NCI-H146 treated with DMSO at 0.1 percent for 48 hours (cell line): ENCODE data around the gene PLCB1.
"Not testable (repeated sequence)": the region's sequence is repeated elsewhere in the genome, so short reads cannot be mapped to it uniquely, and the experiment has no call there.

Experiments
- DNase-seq: peaks from one replicate; lab custom pipeline; 2025; ENCODE audit not compliant: unreplicated experiment; lab: John Stamatoyannopoulos, UW

The PLCB1 gene

DNA sequence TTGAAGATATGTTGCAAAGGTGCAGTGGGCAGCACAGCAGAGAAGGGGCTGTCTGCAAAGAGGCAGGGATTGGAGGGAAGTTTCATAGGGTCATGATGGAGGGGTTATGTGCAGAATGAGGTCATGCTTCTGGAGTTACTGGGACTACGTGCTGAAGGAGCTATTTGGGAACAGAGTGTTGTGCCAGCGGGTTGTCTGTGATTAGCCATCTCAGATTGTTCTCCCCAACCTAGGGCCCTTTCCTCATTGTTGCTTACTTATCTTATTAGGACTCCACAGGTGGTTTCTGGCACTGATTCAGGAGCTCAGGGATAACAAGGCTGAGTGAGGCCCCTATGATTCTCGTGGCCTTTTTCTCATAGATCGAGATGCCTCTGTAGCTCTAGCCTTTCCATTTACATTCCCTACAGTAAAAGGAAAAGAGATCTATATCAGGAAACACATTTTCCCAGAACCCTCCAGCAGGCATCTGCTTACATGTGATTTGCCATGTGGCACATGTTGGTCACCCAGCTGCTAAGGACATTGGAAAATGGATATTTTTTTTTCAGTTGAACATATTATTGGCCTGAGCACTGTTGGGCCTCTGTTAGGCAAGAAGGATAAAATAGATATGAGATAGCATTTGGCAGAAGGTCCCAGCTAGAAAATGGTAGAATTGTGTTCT lies 507.2 kb downstream of the PLCB1 start:
- peak; percentile 89 for DNase-seq

DNA sequence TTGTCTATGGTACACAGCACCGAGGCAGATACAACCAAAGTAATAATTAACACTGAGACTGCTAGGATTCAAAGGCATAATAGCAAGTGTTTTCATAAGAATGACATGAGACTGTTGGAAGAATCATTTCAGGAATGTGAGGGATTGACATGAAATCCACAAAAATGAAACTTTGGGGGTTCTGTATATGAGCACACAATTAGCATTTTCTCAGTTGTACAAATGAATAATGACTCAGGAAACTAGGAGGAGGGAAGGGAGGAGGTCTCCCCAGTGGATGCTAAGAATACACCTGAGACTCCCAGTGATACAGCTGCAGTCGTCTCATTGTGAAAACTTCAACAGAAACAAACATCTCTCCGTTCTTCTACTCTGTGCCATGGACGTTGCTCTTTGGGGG lies 508.4 kb downstream of the PLCB1 start:
- no peak for DNase-seq

DNA sequence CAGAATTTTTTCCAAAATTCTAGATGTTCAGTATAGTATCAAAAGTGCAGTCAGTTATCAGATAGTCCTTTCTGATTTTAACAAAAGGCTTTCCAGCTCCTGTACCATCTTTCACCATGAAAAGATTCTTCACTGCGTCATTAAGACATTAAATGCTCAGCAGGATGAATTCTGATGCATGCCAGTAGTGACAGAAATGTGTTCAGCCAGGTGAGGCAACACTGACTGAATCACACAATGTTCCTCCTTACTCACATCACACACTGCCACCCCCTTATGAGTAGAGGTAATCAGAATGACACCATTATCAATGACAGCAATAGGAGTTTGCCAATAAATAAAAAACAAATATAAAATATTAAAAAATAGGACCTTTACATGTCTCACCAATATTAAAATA lies 510.2 kb downstream of the PLCB1 start:
- DNase-seq = no peak

DNA sequence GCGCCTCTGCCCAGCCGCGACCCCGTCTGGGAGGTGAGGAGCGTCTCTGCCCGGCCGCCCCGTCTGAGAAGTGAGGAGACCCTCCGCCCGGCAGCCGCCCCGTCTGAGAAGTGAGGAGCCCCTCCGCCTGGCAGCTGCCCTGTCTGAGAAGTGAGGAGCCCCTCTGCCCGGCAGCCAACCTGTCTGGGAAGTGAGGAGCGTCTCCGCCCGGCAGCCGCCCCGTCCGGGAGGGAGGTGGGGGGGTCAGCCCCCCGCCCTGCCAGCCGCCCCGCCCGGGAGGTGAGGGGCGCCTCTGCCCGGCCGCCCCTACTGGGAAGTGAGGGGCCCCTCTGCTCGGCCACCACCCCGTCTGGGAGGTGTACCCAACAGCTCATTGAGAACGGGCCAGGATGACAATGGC lies 512.4 kb downstream of the PLCB1 start:
- DNase-seq = not testable (repeated sequence)

GRCh38 chr20:8645326-8645725 lies 513.3 kb downstream of the PLCB1 start:
- DNase-seq = no peak

DNA sequence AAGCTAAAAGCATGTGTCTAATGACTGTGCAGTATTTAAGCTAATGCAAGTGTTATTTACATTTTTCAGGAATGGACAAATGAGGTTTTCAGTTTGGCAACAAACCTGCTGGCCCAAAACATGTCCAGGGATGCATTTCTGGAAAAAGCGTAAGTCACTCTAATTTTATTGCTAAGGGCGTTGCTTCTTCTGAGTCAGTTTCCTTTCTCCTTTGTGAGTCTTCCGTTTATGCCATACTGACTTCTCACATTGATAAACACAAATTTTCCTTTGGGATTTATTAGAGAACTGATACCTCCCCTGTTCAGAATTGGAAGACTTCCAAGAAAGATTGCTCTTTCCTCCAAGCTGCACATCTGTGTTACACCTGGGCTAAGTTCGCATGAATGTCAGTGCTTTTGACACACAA lies 514.0 kb downstream of the PLCB1 start:
- no peak for DNase-seq

GRCh38 chr20:8646716-8647115 lies 514.6 kb downstream of the PLCB1 start:
- no peak for DNase-seq

DNA sequence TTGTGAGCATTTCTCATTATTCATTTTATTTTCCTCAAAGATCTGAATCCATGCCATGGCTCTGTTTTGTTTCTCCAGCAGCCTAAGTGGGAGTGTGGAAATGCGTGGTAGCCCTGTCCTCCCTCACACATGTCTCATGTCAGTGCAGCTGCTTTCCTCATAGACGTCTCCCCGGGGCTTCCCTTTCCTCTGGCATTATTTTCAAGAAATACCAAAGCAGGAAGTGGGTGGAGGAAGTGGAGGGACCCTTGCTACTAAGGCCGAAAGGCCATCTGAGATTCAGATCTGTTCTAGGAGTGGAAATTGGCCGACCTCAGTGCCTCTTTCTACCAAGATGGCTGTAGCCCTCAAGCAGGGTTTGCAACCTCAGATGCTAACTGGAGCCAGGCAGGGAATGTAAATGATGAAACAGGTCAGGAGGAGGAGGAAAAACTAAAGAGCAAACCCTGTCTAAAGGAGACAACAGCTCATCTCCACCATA lies 515.9 kb downstream of the PLCB1 start:
- no peak for DNase-seq

- DNase-seq = no peak
Observed at GRCh38 chr20:8648466-8648865, 516.4 kb downstream of the PLCB1 start.

DNA sequence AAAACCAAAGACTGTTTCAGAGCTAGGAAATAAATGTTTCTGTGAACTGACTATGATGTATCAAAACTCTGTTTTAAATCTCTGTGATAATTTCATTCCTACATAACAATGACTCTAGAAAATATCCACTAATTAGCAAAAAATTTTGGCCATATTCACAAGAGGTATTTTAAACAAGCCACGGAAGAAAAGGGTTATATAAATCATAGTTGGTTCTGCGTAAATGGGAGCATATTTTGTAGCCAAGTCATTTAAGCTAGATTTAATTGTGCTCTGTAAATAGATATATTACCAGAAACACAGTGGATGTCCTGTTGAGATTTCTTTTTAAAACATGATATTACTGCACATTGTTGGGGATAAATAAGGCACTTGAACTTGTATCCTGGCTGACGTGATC lies 520.3 kb downstream of the PLCB1 start:
- DNase-seq = no peak

DNA sequence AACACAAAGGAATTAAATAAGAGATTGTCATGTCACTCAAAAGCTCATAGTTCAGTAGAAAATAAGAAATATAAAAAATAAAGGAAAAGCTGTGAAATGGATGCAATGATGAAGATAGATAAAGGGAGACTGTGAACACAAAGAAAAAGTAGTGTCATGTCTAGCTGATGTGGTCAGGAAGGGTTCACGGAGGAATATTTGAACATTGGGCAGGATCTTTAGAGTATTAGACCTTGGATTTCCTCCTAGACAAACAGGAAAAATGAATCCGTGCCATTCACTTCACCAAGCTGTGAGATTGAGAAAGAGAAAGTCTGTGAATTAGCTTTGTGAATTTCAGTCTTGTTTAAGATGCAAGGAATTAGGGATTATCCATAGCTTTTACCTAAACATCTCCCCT lies 522.4 kb downstream of the PLCB1 start:
- DNase-seq = no peak

DNA sequence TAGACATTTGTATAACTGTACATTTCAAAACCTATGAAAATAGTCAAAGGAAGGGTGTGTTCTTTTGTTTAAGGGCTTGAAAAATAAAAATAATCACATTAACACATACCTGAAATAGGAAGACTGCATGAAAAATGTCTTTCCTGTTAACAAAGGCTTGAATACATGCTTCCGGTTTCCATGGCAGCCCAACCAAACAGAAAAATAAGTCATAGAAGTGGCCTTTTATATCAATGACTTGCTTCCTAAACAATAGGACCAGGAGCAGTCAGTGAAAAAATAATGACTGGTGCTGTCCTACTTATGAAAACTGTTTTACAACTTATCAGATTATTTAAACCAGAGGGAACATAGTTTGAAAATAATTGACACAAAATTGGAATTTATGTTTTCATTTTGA lies 524.3 kb downstream of the PLCB1 start:
- DNase-seq = peak; percentile 20

DNA sequence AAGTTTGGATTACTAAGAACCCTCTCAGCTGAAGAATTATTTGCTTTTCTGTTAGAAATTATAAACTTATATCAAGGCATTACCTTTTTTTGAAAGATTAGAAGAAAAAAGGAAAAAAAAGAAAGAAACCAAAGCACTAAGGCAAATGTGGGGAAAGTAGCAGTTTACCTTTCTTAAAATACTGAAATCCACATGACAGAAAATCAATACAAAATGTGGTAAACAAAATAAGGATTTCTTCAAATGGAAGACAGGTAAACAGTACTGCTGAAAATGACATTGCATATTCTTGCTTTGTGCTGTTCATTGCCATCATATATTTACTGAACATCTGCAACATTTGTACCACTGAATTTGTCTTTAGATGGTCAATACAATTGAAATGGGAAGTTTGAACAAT lies 525.6 kb downstream of the PLCB1 start:
- no peak for DNase-seq

- no peak for DNase-seq
Observed at GRCh38 chr20:8658103-8658502, 526.0 kb downstream of the PLCB1 start.

- DNase-seq = no peak
Observed at GRCh38 chr20:8661229-8661952, 529.3 kb downstream of the PLCB1 start.

- no peak for DNase-seq
Observed at GRCh38 chr20:8662433-8662954, 530.4 kb downstream of the PLCB1 start.

DNA sequence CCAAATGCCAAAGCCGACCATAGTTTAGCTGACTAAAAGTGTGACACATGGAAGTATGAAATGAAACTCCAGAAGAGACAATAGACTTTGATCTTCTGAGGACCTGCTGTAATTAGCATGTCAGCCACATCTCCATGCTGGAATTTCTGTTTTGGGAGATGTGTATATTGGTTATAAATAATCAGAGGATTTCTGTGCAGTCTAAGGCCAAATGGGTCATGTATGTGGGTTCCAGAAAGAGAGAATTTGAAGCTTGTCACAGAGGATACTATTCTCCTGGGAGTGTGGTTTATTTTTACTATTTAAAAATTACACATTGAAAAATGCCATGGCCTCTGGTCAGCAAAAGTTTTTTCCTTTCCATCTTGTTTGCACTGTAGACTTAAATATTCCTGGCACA lies 531.4 kb downstream of the PLCB1 start:
- DNase-seq = no peak

- peak; percentile 11 for DNase-seq
Observed at GRCh38 chr20:8664778-8665177, 532.7 kb downstream of the PLCB1 start.

DNA sequence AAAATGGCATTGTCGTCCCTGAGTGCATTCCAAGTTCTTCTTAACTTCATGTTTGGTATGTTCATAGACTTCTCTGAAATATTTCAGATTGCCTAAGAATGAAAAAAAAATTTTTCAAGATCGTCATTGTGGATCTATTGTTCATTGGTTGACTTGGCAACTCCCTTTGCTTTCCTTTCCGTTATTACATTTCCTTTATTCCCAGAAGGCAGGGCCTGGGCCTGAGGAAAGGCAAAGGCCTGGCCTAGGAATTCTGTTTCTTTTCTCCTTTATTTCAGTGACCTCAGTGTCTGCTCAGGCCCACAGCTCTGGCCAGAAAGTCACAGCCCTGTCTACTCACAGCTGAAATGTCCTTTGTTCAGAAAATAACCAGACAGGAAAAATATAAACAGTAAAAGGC lies 535.2 kb downstream of the PLCB1 start:
- no peak for DNase-seq

- peak; percentile 30 for DNase-seq
Observed at GRCh38 chr20:8670207-8670892, 538.3 kb downstream of the PLCB1 start.

DNA sequence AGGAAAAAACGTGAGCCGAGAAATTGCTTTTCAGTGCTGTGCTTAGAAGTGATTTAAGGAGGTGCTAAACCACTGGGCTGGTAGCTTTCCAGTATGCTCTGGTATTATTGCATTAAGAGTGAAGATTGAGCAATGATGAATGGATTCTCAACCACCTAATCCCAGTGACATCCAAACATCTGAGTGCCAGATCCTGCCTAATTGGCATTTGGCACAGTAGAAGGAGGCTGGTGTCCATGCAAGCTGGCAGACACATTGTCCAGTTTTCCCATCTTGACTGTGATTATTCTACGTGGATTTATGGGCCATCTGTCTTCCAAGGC lies 538.8 kb downstream of the PLCB1 start:
- no peak for DNase-seq

GRCh38 chr20:8671370-8671961 lies 539.4 kb downstream of the PLCB1 start:
- no peak for DNase-seq
